ENCODE data around the gene HMX3. TPM values are rescaled to one million over a fixed set of nuclear protein-coding genes. Genes with fewer than 3 reads are reported as not detected.

Gene HMX3
- total and polyA plus RNA-seq, 8 donors = 0.07 to 0.53 (median 0.29) TPM; not detected in 5

DNA sequence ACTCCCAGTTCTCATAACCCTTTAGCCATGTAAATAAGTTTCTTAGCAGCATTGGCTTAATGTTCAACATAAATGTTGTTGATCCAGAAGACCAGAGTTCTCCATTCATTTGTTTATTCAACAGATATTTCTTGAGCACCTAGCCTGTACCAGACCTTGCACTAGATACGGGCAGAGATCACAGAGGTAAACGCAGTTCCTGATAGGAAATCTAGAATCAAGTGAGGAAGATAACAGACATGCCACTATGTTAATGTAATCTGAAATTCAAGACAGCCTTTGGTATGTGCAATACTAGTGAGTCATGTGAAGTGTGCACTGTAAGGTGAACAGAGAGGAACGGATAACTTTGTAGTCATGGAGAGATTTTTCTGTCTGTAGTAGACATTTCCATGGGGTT lies 21.4 kb downstream of the HMX3 start:
- 71 to 77% methylated on average over 3 of the region's 3 CpGs for WGBS, 2 donors
- H3K27me3 ChIP-seq = peaks cover 0 to under 1% (median 0%) of the 10 kb centered on the region in 4 donors
- intact Hi-C loops (cut with DNase I) = no loop called here
- peaks cover 3 to 7% (median 4%) of the 10 kb centered on the region in 3 donors for H3K4me1 ChIP-seq
- TF ChIP-seq, protein P1, sequence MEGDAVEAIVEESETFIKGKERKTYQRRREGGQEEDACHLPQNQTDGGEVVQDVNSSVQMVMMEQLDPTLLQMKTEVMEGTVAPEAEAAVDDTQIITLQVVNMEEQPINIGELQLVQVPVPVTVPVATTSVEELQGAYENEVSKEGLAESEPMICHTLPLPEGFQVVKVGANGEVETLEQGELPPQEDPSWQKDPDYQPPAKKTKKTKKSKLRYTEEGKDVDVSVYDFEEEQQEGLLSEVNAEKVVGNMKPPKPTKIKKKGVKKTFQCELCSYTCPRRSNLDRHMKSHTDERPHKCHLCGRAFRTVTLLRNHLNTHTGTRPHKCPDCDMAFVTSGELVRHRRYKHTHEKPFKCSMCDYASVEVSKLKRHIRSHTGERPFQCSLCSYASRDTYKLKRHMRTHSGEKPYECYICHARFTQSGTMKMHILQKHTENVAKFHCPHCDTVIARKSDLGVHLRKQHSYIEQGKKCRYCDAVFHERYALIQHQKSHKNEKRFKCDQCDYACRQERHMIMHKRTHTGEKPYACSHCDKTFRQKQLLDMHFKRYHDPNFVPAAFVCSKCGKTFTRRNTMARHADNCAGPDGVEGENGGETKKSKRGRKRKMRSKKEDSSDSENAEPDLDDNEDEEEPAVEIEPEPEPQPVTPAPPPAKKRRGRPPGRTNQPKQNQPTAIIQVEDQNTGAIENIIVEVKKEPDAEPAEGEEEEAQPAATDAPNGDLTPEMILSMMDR (IDR thresholded peaks at IDR 0.05) = no peak
- H3K4me3 ChIP-seq = no peak overlapping the region
- FAIRE-seq = no peak
- no peak overlapping the region for H3K27ac ChIP-seq
- no peaks in the 10 kb centered on the region for H3K9me3 ChIP-seq
- H3K36me3 ChIP-seq = peaks cover 0 to 6% (median 3%) of the 10 kb centered on the region in 3 donors
- no peak for ATAC-seq
- no peak for DNase-seq

DNA sequence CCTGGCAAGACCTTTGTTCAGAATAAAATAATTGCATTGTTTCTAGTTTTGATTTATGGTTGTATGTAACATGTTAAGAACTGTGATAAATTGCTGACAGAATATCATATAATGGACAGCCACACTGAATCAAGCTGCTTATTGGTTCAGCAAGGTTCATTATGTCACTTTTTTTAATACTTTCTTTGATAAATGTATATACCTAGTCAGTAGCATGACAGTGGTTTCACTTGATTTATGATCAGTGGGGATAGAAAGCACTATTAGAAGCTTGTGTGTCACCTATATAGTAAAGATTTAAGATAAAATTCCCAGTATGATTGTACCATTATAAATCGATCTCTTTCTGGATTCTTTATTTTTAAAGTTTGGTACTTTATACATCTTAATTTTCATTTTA lies 22.9 kb downstream of the HMX3 start:
- TF ChIP-seq, protein P1 (IDR thresholded peaks at IDR 0.05) = no peak
- no peak for FAIRE-seq
- no peak for ATAC-seq
- no peaks in the 10 kb centered on the region for H3K9me3 ChIP-seq
- H3K4me1 ChIP-seq = peaks cover 3 to 7% (median 4%) of the 10 kb centered on the region in 3 donors
- peaks cover 0 to 21% (median 3%) of the 10 kb centered on the region in 3 donors for H3K36me3 ChIP-seq
- no peak overlapping the region for H3K4me3 ChIP-seq
- no peak overlapping the region for H3K27ac ChIP-seq
- H3K27me3 ChIP-seq = no peaks in the 10 kb centered on the region
- intact Hi-C loops (cut with DNase I) = no loop called here
- 73 to 88% methylated on average over 1 of the region's 1 CpG for WGBS, 2 donors
- DNase-seq = no peak

DNA sequence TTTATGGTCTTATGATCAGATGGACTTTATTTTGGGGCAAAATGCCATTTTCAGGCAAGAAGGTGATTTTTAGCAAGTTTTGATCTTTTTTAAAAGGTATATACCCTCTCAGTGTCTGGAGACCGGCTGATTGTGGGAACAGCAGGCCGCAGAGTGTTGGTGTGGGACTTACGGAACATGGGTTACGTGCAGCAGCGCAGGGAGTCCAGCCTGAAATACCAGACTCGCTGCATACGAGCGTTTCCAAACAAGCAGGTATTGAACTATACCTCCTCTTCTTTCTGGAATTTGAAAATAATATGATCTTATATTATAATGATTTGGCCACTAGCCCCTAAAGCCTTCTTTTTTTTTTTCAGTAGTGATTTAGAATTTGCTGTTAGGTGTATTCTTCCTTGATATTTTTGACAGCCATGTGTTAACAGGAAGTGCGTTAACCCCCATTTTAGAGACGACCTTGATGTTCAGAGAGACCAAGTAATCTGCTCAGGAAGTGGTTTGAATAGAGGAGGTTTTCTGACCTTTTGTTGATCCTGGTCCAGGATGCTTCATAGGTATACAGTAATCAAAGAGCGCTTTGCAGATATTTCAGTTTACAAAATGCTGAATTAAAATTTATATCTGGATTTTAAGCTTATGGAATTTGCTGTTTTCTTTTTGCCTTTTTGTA lies 24.7 kb downstream of the HMX3 start:
- H3K27ac ChIP-seq = no peak overlapping the region
- peaks cover 0 to 5% (median 2%) of the 10 kb centered on the region in 3 donors for H3K4me1 ChIP-seq
- TF ChIP-seq, protein P1 (IDR thresholded peaks at IDR 0.05) = no peak
- DNase-seq = no peak
- H3K4me3 ChIP-seq = no peak overlapping the region
- 91 to 92% methylated on average over 11 of the region's 11 CpGs for WGBS, 2 donors
- H3K27me3 ChIP-seq = no peaks in the 10 kb centered on the region
- FAIRE-seq = no peak
- ATAC-seq = no peak
- H3K36me3 ChIP-seq = peaks cover 0 to 37% (median 3%) of the 10 kb centered on the region in 3 donors
- no peaks in the 10 kb centered on the region for H3K9me3 ChIP-seq
- intact Hi-C loops (cut with DNase I) = no loop called here

DNA sequence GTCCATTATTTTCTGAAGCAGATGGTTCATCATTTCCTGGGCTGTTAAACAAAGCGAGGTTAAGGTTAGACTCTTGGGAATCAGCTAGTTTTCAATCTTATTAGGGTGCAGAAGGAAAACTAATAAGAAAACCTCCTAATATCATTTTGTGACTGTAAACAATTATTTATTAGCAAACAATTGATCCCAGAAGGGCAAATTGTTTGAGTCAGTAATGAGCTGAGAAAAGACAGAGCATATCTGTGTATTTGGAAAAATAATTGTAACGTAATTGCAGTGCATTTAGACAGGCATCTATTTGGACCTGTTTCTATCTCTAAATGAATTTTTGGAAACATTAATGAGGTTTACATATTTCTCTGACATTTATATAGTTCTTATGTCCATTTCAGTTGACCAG lies 28.5 kb downstream of the HMX3 start:
- H3K4me3 ChIP-seq = no peak overlapping the region
- DNase-seq (no peak), ATAC-seq (no peak), FAIRE-seq (no peak)
- intact Hi-C loops (cut with DNase I) = no loop called here
- H3K27me3 ChIP-seq = no peaks in the 10 kb centered on the region
- peaks cover 0 to 37% (median 0%) of the 10 kb centered on the region in 3 donors for H3K36me3 ChIP-seq
- TF ChIP-seq, protein P1 (IDR thresholded peaks at IDR 0.05) = no peak
- no peaks in the 10 kb centered on the region for H3K9me3 ChIP-seq
- no peaks in the 10 kb centered on the region for H3K4me1 ChIP-seq
- 97 to 98% methylated on average over 2 of the region's 2 CpGs for whole genome bisulfite sequencing, 2 donors
- no peak overlapping the region for H3K27ac ChIP-seq

DNA sequence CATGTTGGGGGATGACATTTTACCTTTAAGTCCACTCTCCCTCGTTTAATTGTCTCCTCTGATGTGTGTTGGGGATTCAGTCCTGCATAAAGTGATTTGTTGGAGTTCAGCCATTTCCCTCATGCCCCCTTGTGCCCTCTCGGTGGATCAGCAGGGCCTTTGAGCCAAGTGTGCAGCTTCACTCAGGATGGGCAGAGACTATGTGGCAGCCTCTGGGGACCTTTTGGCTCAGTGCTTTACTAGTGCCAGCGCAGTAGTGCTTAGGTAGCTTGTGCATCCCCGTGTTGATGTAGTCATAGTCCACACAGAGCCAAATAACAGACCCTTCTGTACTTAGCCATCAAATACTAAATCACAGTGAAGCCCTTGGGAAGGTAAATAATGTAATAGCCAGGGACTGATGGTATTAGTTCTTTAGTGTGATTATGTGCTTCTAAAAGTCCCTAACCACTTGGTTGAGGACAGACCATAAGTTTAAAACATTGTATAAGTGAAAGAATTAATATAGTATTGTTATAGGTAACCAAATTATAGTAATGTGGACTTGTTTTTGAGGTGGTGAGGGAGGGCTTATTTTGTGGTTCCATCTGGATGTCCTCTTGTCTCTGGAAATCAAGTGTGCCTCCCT lies 29.8 kb downstream of the HMX3 start:
- FAIRE-seq = no peak
- Histone ChIP-seq H3K27me3 (no peaks in the 10 kb centered on the region), H3K36me3 (peaks cover 0 to 37% (median 0%) of the 10 kb centered on the region in 3 donors), H3K27ac (no peak overlapping the region), H3K9me3 (no peaks in the 10 kb centered on the region), H3K4me1 (no peaks in the 10 kb centered on the region), H3K4me3 (no peak overlapping the region)
- DNase-seq = no peak
- TF ChIP-seq, protein P1 (IDR thresholded peaks at IDR 0.05) = no peak
- WGBS, 2 donors = 80 to 83% methylated on average over 4 of the region's 4 CpGs
- no peak for ATAC-seq
- intact Hi-C loops (cut with DNase I) = no loop called here
